GM18508 (cell line): ENCODE results near the gene ARG1.
"Not testable (repeated sequence)": the region's sequence is repeated elsewhere in the genome, so short reads cannot be mapped to it uniquely, and the experiment has no call there.

Source experiments
- ATAC-seq: cut with Tn5 transposase; IDR thresholded peaks from one replicate; pipeline ENCODE4 v1.9.1; 2021; ENCODE audit warnings: moderate number of reproducible peaks; ENCODE audit not compliant: insufficient read depth, unreplicated experiment

ARG1 gene

GRCh38 chr6:131572686-131573415 is at the start of gene ARG1:
TSS of gene ARG1 (plus strand) at chr6:131573226. CDS start at chr6:131573283, 57 bp downstream.
- no peak for ATAC-seq

- no peak for ATAC-seq
These were observed 48.9 kb upstream of the ARG1 start for GRCh38 chr6:131523988-131524673.

- no peak for ATAC-seq
These were observed 48.2 kb upstream of the ARG1 start for GRCh38 chr6:131524695-131525336.

GRCh38 chr6:131530936-131531335 is 42.1 kb upstream of the ARG1 start:
- not testable (repeated sequence) for ATAC-seq

GRCh38 chr6:131531681-131532080 is 41.3 kb upstream of the ARG1 start:
- ATAC-seq = not testable (repeated sequence)

- peak; percentile 94 for ATAC-seq
These were observed 40.4 kb upstream of the ARG1 start for GRCh38 chr6:131532580-131533039.

GRCh38 chr6:131538615-131539014 is 34.4 kb upstream of the ARG1 start:
- not testable (repeated sequence) for ATAC-seq

- ATAC-seq = no peak
These were observed 27.7 kb upstream of the ARG1 start for GRCh38 chr6:131545317-131545716.

GRCh38 chr6:131547488-131547887 is 25.5 kb upstream of the ARG1 start:
- no peak for ATAC-seq

GRCh38 chr6:131548441-131548840 is 24.6 kb upstream of the ARG1 start:
- no peak for ATAC-seq

- ATAC-seq = no peak
These were observed 23.2 kb upstream of the ARG1 start for GRCh38 chr6:131549811-131550210.

- no peak for ATAC-seq
These were observed 21.1 kb upstream of the ARG1 start for GRCh38 chr6:131551902-131552301.

GRCh38 chr6:131552572-131552971 is 20.5 kb upstream of the ARG1 start:
- no peak for ATAC-seq

GRCh38 chr6:131555992-131556391 is 17.0 kb upstream of the ARG1 start:
- ATAC-seq = no peak

GRCh38 chr6:131558922-131559321 is 14.1 kb upstream of the ARG1 start:
- ATAC-seq = no peak

- ATAC-seq = no peak
These were observed 10.9 kb upstream of the ARG1 start for GRCh38 chr6:131561925-131562707.

- ATAC-seq = no peak
These were observed 8.0 kb upstream of the ARG1 start for GRCh38 chr6:131565056-131565455.

GRCh38 chr6:131568726-131569125 is 4.3 kb upstream of the ARG1 start:
- ATAC-seq = no peak

- no peak for ATAC-seq
These were observed 1.1 kb downstream of the ARG1 start for GRCh38 chr6:131574133-131574532.

- ATAC-seq = no peak
These were observed 1.7 kb downstream of the ARG1 start for GRCh38 chr6:131574686-131575085.
